GM21576 (cell line): Measurements from ENCODE around the gene LAIR1.

ENCODE experiments used
- ATAC-seq: cut with Tn5 transposase; IDR thresholded peaks from one replicate; pipeline ENCODE4 v1.9.1; 2021; ENCODE audit warnings: mild to moderate bottlenecking, moderate library complexity; ENCODE audit not compliant: unreplicated experiment

LAIR1 gene

GRCh38 chr19:54319049-54319448, 45.7 kb downstream of the LAIR1 start:
- ATAC-seq = no peak

DNA sequence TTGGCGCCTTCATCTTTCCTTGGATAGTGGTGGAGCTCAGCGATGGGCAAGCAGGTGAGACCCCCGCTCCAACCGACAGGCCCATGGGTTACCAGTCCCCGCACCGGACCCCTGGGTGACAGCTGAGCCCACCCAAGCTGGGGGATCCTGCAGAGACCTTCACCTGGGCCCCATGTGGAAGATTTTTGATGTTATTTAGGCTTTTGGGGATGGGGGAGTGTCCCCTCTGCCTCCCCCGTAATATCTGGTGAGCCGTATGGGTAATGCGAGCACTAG, 46.8 kb downstream of the LAIR1 start:
- no peak for ATAC-seq

GRCh38 chr19:54317108-54317964, 47.4 kb downstream of the LAIR1 start:
- no peak for ATAC-seq

- ATAC-seq = no peak
These were observed 48.0 kb downstream of the LAIR1 start for GRCh38 chr19:54316746-54317107.

- no peak for ATAC-seq
These were observed 48.8 kb downstream of the LAIR1 start for GRCh38 chr19:54315956-54316355.

GRCh38 chr19:54312436-54313377, 52.0 kb downstream of the LAIR1 start, which contains the start of gene LILRA5:
LILRA5 (minus strand) TSS chr19:54313166; CDS start chr19:54313019, 147 bp downstream.
- no peak for ATAC-seq

- ATAC-seq = no peak
These were observed 52.7 kb downstream of the LAIR1 start for GRCh38 chr19:54312011-54312410.

- ATAC-seq = no peak
These were observed 53.2 kb downstream of the LAIR1 start for GRCh38 chr19:54311486-54311885.

GRCh38 chr19:54310543-54310942, 54.2 kb downstream of the LAIR1 start:
- ATAC-seq = no peak

GRCh38 chr19:54309811-54310210, 54.9 kb downstream of the LAIR1 start:
- no peak for ATAC-seq

DNA sequence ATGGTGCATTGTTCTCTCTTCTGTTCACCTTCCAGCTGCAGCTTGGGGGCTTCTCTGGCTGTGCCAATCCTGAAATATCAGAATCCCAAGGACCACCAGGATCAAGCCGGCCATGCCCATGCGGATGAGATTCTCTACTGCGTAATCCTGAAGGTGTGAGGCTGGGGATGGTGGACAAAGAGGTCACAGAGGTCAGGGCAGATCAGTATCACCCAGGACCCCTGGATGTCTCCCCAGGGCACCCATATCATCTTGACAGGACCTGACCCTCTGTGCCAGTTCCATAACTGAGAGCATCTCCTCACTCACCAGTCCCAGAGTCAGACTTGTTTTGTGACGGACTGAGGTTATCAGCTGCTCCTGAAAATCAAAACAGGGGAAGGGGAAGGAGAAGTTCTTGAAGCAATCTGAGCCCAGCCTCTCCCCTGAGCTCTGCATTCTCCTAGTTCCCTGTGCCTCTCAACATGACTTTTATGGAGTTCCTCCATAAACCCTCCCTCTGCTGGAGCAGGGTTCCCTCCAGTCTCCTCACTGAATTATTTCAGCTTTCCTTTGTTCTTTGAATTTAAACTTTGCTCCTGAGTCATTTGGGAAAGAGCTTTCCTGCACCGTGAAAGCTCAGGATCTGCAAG, 57.2 kb downstream of the LAIR1 start:
- no peak for ATAC-seq

- ATAC-seq = no peak
These were observed 59.6 kb downstream of the LAIR1 start for GRCh38 chr19:54305141-54305540.

- no peak for ATAC-seq
These were observed 62.5 kb downstream of the LAIR1 start for GRCh38 chr19:54302257-54302656.
